Psoas muscle (tissue), 8 donors: ENCODE results near the gene FAM83F. TPM values are rescaled to one million over a fixed set of nuclear protein-coding genes. Genes with fewer than 3 reads are reported as not detected.
A peak's percentile ranks its signal among the peaks of the same experiment; 100 is the strongest.

Source experiments
- ATAC-seq, 4 donors: fragments of 200-7000 bp; cut with Tn5 transposase; one replicate each; pipeline ENCODE4 v1.9.1; 2020; ENCODE audit warnings: moderate library complexity in 3 of 4, mild to moderate bottlenecking in 2 of 4
- DNase-seq, 2 donors: peaks; one replicate each; pipeline ENCODE4 v3.0.0-alpha.2; 2020
- H3K27ac ChIP-seq: fragments of 200-600 bp; one replicate; pipeline ENCODE4 v1.8.0; 2022
- H3K27me3 ChIP-seq, 3 donors: fragments of 200-600 bp in 1 of 3; one replicate each; pipeline versions ENCODE4 v1.6.1 to v1.8.0; 2013 to 2022; ENCODE audit warnings: low read length in 2 of 3, mild to moderate bottlenecking in 2 of 3, moderate library complexity in 1 of 3; ENCODE audit not compliant: insufficient read depth in 3 of 3
- H3K36me3 ChIP-seq, 2 donors: fragments of 200-600 bp in 1 of 2; one replicate each; pipeline versions ENCODE4 v1.6.1 to v1.8.0; 2013 to 2022; ENCODE audit warnings: low read depth in 1 of 2, mild to moderate bottlenecking in 1 of 2, moderate library complexity in 1 of 2; ENCODE audit not compliant: insufficient read depth in 1 of 2
- H3K4me1 ChIP-seq: fragments of 200-600 bp; one replicate; pipeline ENCODE4 v1.8.0; 2022
- H3K4me3 ChIP-seq: fragments of 200-600 bp; one replicate; pipeline ENCODE4 v1.8.0; 2022; ENCODE audit warnings: mild to moderate bottlenecking
- H3K9me3 ChIP-seq: fragments of 200-600 bp; one replicate; pipeline ENCODE4 v1.8.0; 2022
- WGBS, 3 donors: extraction: QIAGEN DNeasy Blood & Tissue Kit; methylation state at CpG; one replicate each; pipeline versions ENCODE4 v1.1.6 to v1.1.7; 2013; 5-methylcytosine and 5-hydroxymethylcytosine counted together
- intact Hi-C, 2 donors: fragments of 100-400 bp; cut with DNase I; formaldehyde crosslinking; loops; one replicate each; pipeline versions ENCODE4 v1.11.0 to v1.14.2; 2022
- polyA plus RNA-seq, 3 donors: library from polyadenylated mRNA; stranded (reverse); fragments of 200-250 nt; gene quantifications; one replicate each; pipeline ENCODE4 v1.2.3, GENCODE V29; 2013
- total RNA-seq, 4 donors: library from RNA; stranded (reverse); fragmentation: NEBNext Ultra II Directional in 2 of 4; extraction: Animal tissue kit (Norgen Biotek cat#: 25700) in 2 of 4; gene quantifications; one replicate each; pipeline versions ENCODE4 v1.2.1 to v1.2.4, GENCODE V29; 2021 to 2023
- TF ChIP-seq, protein P1 (sequence below): fragments of 200-600 bp; IDR thresholded peaks from one replicate; pipeline ENCODE4 v1.8.0; 2022; ENCODE audit warnings: antibody characterized with exemption
- donor health status: healthy with polysubstance abuse.
- donor health status: DM: no; HTN: no; CAD: no; lungs with moderate emphysema.
- donor health status: Bipolar disorder and iron deficiency.
- donor health status: healthy.
- donor health status: DM: yes; HTN: yes; CAD: no.
- donor health status: DM: no; HTN: no; CAD: no.
- donor health status: DM: no; HTN: no; CAD: no.
- donor health status: DM: yes; HTN: yes; CAD: no.

FAM83F gene
- total and polyA plus RNA-seq, 7 donors = under 0.01 to 0.10 (median 0.03) TPM; not detected in 1

DNA sequence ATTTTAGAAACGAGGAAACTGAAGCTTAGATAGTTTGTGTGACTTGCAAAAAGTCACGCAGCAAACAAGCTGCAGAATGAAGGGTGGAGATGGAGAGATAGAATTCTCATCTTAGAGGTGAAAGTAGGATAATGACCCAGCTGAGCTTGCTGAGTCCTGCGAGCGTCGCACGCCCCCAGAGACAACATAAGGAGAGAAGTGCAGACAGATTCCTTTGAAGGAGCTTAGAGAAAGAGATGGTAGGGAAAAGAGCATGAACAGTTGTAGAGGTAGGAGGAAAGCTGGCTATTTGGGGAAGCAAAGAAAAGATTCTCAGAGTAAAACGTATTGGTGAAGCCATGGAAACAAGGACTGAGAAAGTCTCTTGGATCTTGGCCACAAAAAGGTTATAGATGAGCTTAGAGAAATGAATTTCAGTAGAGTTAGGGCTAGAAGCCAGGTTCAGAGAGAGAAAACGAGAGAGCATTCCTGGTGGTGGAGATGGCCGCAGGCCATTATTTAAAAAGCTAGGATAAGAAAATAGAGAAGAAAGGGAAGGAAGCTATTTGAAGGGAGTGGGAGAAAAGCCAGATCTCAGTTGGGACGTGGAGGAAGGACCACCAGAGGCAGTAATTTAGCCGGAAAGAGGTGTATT lies 44.8 kb downstream of the FAM83F start:
- DNase-seq = no peak
- ATAC-seq = no peak
- no peaks in the 10 kb centered on the region for H3K36me3 ChIP-seq

DNA sequence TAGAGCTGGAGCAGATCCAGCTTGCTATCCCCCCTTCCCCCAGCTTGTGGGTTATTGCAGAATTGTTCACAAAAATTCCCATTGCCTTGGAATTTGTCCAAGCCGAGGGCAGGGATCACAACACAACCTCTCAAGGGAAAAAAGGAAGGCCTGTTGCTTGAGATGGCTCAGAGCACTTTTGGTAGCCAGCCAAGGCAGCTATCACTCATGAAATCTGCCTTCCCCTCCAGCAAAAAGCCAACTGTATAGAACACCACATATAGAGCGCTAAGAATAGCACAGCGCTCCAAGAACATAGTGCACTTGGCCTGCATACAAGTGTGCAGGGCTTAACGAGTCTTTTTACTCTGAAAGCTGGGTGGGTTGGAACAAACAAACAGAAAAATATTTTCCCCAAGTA lies 46.2 kb downstream of the FAM83F start:
- intact Hi-C loops = no loop called here
- Histone ChIP-seq H3K9me3 (no peaks in the 10 kb centered on the region), H3K36me3 (no peaks in the 10 kb centered on the region), H3K27ac (peak overlapping the region; percentile 28), H3K4me1 (peaks cover 27% of the 10 kb centered on the region), H3K27me3 (no peaks in the 10 kb centered on the region), H3K4me3 (no peak overlapping the region)
- peak; percentile 33 to 68 for DNase-seq
- WGBS, 3 donors = 6 to 13% (median 12%) methylated on average over 4 of the region's 4 CpGs
- ATAC-seq = no peak
- TF ChIP-seq, protein P1, sequence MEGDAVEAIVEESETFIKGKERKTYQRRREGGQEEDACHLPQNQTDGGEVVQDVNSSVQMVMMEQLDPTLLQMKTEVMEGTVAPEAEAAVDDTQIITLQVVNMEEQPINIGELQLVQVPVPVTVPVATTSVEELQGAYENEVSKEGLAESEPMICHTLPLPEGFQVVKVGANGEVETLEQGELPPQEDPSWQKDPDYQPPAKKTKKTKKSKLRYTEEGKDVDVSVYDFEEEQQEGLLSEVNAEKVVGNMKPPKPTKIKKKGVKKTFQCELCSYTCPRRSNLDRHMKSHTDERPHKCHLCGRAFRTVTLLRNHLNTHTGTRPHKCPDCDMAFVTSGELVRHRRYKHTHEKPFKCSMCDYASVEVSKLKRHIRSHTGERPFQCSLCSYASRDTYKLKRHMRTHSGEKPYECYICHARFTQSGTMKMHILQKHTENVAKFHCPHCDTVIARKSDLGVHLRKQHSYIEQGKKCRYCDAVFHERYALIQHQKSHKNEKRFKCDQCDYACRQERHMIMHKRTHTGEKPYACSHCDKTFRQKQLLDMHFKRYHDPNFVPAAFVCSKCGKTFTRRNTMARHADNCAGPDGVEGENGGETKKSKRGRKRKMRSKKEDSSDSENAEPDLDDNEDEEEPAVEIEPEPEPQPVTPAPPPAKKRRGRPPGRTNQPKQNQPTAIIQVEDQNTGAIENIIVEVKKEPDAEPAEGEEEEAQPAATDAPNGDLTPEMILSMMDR = no peak

More for the DNA sequence above, 44.8 kb downstream of the FAM83F start:
- intact Hi-C loops = no loop called here
- Histone ChIP-seq H3K4me3 (no peak overlapping the region), H3K27ac (no peak overlapping the region), H3K4me1 (peaks cover 23% of the 10 kb centered on the region), H3K9me3 (no peaks in the 10 kb centered on the region), H3K27me3 (no peaks in the 10 kb centered on the region)
- 59 to 70% (median 68%) methylated on average over 11 of the region's 11 CpGs for WGBS, 3 donors
- TF ChIP-seq, protein P1 = no peak

DNA sequence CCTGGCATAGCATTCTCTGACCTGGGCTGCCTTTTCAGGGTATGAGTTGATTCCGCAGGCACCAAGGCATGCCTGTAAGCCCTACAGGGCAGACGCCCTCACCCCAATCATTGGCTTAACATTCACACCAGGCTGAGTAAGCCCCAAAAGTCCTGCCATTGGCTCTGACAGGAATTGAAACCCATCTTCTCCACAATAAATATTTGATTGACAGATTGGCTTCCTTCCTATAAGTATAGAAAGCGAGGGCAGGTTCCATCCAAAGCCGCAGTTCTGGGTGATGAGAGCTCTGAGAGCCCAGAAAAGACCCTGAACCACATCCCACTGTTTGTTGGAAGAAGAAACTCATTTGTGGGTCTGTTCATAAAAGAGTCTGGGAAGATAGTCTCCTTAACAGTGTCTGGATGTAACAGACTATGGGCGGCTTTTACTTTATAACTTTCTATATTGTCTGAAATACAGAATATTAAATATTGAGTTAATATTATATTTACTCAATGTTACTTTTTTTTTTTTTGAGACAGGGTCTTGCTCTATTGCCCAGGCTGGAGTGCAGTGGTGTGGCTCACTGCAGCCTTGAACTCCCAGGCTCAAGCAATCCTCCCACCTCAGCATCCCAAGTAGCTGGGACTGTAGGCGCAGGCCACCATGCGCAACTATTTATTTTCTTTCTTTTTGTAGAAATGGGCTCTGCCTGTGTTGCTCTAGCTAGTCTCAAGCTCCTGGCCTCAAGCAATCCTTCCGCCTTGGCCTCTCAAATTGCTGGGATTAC lies 46.8 kb downstream of the FAM83F start:
- DNase-seq (no peak), ATAC-seq (no peak)
- Histone ChIP-seq H3K27ac (peak overlapping the region; percentile 28), H3K4me1 (peaks cover 32% of the 10 kb centered on the region), H3K9me3 (no peaks in the 10 kb centered on the region), H3K36me3 (no peaks in the 10 kb centered on the region), H3K27me3 (no peaks in the 10 kb centered on the region), H3K4me3 (no peak overlapping the region)
- intact Hi-C loops = no loop called here
- whole genome bisulfite sequencing, 3 donors = 62 to 67% (median 64%) methylated on average over 8 of the region's 8 CpGs
- TF ChIP-seq, protein P1 = no peak

DNA sequence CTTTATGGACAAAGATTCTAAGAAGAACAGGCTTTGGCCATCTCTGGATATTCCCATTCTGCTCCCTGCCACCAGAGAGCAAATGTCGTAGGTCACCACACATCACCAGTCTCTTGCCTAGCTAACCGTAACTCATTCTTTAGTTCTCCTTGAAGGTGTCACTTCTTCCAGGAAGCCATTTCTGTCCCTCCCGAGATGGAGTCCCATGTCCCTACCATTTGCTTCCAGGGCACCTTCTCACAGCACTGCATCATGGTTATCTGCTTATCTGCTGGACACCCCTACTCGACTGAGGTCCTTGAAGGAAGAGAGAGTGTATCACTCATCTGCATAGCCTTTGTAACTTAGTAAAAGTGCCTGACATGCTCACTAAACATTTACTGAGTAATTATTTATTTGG lies 47.6 kb downstream of the FAM83F start:
- H3K4me3 ChIP-seq = no peak overlapping the region
- no peak for DNase-seq
- 81 to 87% (median 83%) methylated on average over 4 of the region's 4 CpGs for WGBS, 3 donors
- intact Hi-C loops = no loop called here
- peaks cover 32% of the 10 kb centered on the region for H3K4me1 ChIP-seq
- H3K27me3 ChIP-seq = no peaks in the 10 kb centered on the region
- H3K27ac ChIP-seq = no peak overlapping the region
- TF ChIP-seq, protein P1 = no peak
- no peaks in the 10 kb centered on the region for H3K9me3 ChIP-seq
- no peaks in the 10 kb centered on the region for H3K36me3 ChIP-seq
- ATAC-seq = no peak
